Upper lobe of left lung (tissue), 4 donors: ENCODE results near the gene TMTC1.

Experiments
- EP300 ChIP-seq, 4 donors: sonication (generic); formaldehyde crosslinking; IDR thresholded peaks; one replicate each; pipeline ENCODE4 v1.5.1; 2017; ENCODE audit warnings: antibody characterized with exemption in 4 of 4, control low read depth in 2 of 4
- TF ChIP-seq, protein P1 (sequence below), 6 experiments: fragments of 450-650 bp in 4 of 6; fragments of 200-600 bp in 2 of 6; sonication (generic) in 2 of 6; IDR thresholded peaks; one replicate each; pipeline ENCODE4 v1.5.1; 2016 to 2019; ENCODE audit warnings: antibody characterized with exemption in 6 of 6

DNA sequence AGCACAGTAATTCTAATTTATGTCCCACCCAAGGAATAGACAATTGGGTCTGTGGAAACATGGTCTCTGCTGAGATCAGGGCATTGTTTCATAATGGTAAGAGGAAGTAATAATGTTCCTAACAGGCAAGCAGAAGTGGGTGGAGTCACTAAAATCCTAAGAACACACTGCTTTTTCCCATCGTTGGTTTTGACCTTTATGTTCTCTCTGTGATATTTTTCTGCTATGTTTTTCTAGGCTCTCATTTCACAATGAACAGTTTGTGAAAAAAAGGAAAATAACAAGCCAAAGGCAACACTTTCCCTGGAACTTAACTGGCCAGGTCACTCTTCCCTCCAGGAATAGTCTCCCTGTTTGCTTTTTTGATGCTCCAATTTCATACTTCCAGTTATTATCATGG, 205.7 kb downstream of the TMTC1 start:
- TF ChIP-seq, protein P1, sequence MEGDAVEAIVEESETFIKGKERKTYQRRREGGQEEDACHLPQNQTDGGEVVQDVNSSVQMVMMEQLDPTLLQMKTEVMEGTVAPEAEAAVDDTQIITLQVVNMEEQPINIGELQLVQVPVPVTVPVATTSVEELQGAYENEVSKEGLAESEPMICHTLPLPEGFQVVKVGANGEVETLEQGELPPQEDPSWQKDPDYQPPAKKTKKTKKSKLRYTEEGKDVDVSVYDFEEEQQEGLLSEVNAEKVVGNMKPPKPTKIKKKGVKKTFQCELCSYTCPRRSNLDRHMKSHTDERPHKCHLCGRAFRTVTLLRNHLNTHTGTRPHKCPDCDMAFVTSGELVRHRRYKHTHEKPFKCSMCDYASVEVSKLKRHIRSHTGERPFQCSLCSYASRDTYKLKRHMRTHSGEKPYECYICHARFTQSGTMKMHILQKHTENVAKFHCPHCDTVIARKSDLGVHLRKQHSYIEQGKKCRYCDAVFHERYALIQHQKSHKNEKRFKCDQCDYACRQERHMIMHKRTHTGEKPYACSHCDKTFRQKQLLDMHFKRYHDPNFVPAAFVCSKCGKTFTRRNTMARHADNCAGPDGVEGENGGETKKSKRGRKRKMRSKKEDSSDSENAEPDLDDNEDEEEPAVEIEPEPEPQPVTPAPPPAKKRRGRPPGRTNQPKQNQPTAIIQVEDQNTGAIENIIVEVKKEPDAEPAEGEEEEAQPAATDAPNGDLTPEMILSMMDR (IDR thresholded peaks at IDR 0.05) = no peak
- TF ChIP-seq EP300 (IDR thresholded peaks at IDR 0.05) = no peak
